GM23338 (cell line): ENCODE results near the gene FBP1. TPM values are rescaled to one million over a fixed set of nuclear protein-coding genes. Genes with fewer than 3 reads are reported as not detected.
A peak's percentile ranks its signal among the peaks of the same experiment; 100 is the strongest.

Source experiments
- ATAC-seq: fragments of 200-7000 bp; cut with Tn5 transposase; 3 replicates; pipeline ENCODE4 v1.9.1; 2020
- DNase-seq: peaks from one replicate; pipeline ENCODE4 v3.0.0-alpha.2; 2015; ENCODE audit warnings: low spot score
- H2AFZ ChIP-seq: fragments of 200-600 bp; sonication (generic); 2 replicates; pipeline ENCODE4 v1.8.0; 2016; ENCODE audit warnings: antibody characterized with exemption, mild to moderate bottlenecking, moderate library complexity
- H3F3A ChIP-seq: fragments of 200-600 bp; sonication (generic); replicated peaks from 2 replicates; pipeline ENCODE4 v1.8.0; 2017; ENCODE audit warnings: antibody characterized with exemption, mixed run types, low read depth
- H3K27ac ChIP-seq: fragments of 200-600 bp; sonication (generic); 2 replicates; pipeline ENCODE4 v1.6.1; 2016; ENCODE audit warnings: low read depth
- H3K27me3 ChIP-seq: fragments of 200-600 bp; sonication (generic); 2 replicates; pipeline ENCODE4 v1.8.0; 2016; ENCODE audit warnings: mild to moderate bottlenecking, mixed run types, moderate library complexity; ENCODE audit not compliant: insufficient read depth
- H3K36me3 ChIP-seq: fragments of 200-600 bp; sonication (generic); 2 replicates; pipeline ENCODE4 v1.8.0; 2016; ENCODE audit warnings: mild to moderate bottlenecking; ENCODE audit not compliant: insufficient read depth
- H3K4me1 ChIP-seq: fragments of 200-600 bp; sonication (generic); 2 replicates; pipeline ENCODE4 v1.8.0; 2016; ENCODE audit warnings: mild to moderate bottlenecking, moderate library complexity; ENCODE audit not compliant: insufficient read depth
- H3K4me2 ChIP-seq: fragments of 200-600 bp; sonication (generic); 2 replicates; pipeline ENCODE4 v1.7.1; 2017; ENCODE audit warnings: mixed run types
- H3K4me3 ChIP-seq: fragments of 200-600 bp; sonication (generic); 2 replicates; pipeline ENCODE4 v1.6.1; 2016; ENCODE audit warnings: mixed run types
- H3K79me2 ChIP-seq: fragments of 200-600 bp; sonication (generic); replicated peaks from 2 replicates; pipeline ENCODE4 v1.8.0; 2017; ENCODE audit warnings: mild to moderate bottlenecking; ENCODE audit not compliant: insufficient read depth
- H3K9me2 ChIP-seq: fragments of 200-600 bp; sonication (generic); 2 replicates; pipeline ENCODE4 v1.8.0; 2017; ENCODE audit not compliant: insufficient read depth
- H4K20me1 ChIP-seq: fragments of 200-600 bp; sonication (generic); replicated peaks from 2 replicates; pipeline ENCODE4 v1.8.0; 2017; ENCODE audit warnings: mild to moderate bottlenecking; ENCODE audit not compliant: insufficient read depth
- H3K27ac Mint-ChIP-seq: 2 replicates; pipeline ENCODE4 v1.8.0; 2020; ENCODE audit warnings: inconsistent platforms, mild to moderate bottlenecking, moderate library complexity, mixed read lengths
- H3K27me3 Mint-ChIP-seq: 3 replicates; pipeline ENCODE4 v1.8.0; 2022; ENCODE audit warnings: low read depth, mild to moderate bottlenecking, moderate library complexity, mixed read lengths, inconsistent platforms; ENCODE audit not compliant: insufficient read depth, poor library complexity
- H3K36me3 Mint-ChIP-seq: 3 replicates; pipeline ENCODE4 v1.8.0; 2021; ENCODE audit warnings: low read depth, mild to moderate bottlenecking, inconsistent platforms, moderate library complexity, mixed read lengths
- H3K4me1 Mint-ChIP-seq: 3 replicates; pipeline ENCODE4 v1.8.0; 2020; ENCODE audit warnings: mild to moderate bottlenecking, inconsistent platforms, mixed read lengths
- H3K4me3 Mint-ChIP-seq: 3 replicates; pipeline ENCODE4 v1.8.0; 2021; ENCODE audit warnings: moderate library complexity, mild to moderate bottlenecking, inconsistent platforms, mixed read lengths
- H3K9me3 Mint-ChIP-seq: 3 replicates; pipeline ENCODE4 v1.8.0; 2020; ENCODE audit warnings: moderate library complexity, mild to moderate bottlenecking, inconsistent platforms, mixed read lengths
- CREB1 ChIP-seq: fragments of 250-450 bp; sonication (Bioruptor Pico); IDR thresholded peaks from 2 replicates; pipeline ENCODE4 v1.5.0; 2020; ENCODE audit warnings: low read depth, mild to moderate bottlenecking, moderate library complexity
- CTCF ChIP-seq, 2 experiments: fragments of 200-600 bp in 1 of 2; sonication (generic) in 1 of 2; conservative IDR thresholded peaks; 2 replicates each; pipeline versions ENCODE4 v1.5.1 to v1.6.1; 2016 to 2017; ENCODE audit warnings: antibody characterized with exemption in 2 of 2, low read depth in 2 of 2, mild to moderate bottlenecking in 2 of 2, moderate library complexity in 1 of 2
- ETS1 ChIP-seq: IDR thresholded peaks from 2 replicates; pipeline ENCODE4 v1.6.1; 2016; ENCODE audit warnings: antibody characterized with exemption
- EZH2 ChIP-seq: fragments of 200-600 bp; sonication (generic); IDR thresholded peaks from one replicate; pipeline ENCODE4 v1.8.0; 2017; ENCODE audit warnings: antibody characterized with exemption, mild to moderate bottlenecking, low read depth; ENCODE audit not compliant: unreplicated experiment
- EZH2phosphoT487 ChIP-seq: fragments of 200-600 bp; sonication (generic); IDR thresholded peaks from one replicate; pipeline ENCODE4 v1.8.1; 2018; ENCODE audit warnings: antibody characterized with exemption; ENCODE audit not compliant: unreplicated experiment
- JUNB ChIP-seq: IDR thresholded peaks from one replicate; pipeline ENCODE4 v1.6.1; 2016; ENCODE audit warnings: antibody characterized with exemption; ENCODE audit not compliant: unreplicated experiment
- NANOG ChIP-seq: IDR thresholded peaks from 2 replicates; pipeline ENCODE4 v1.6.1; 2016; ENCODE audit warnings: antibody characterized with exemption, borderline replicate concordance
- REST ChIP-seq: IDR thresholded peaks from one replicate; pipeline ENCODE4 v1.6.1; 2018; ENCODE audit warnings: antibody characterized with exemption; ENCODE audit not compliant: unreplicated experiment
- STAT1 ChIP-seq: IDR thresholded peaks from one replicate; pipeline ENCODE4 v1.6.1; 2016; ENCODE audit warnings: antibody characterized with exemption; ENCODE audit not compliant: unreplicated experiment
- ZNF331 ChIP-seq: fragments of 250-450 bp; sonication (Bioruptor Pico); IDR thresholded peaks from 2 replicates; pipeline ENCODE4 v1.5.0; 2020; ENCODE audit warnings: low read depth, mild to moderate bottlenecking, moderate library complexity
- ZNF462 ChIP-seq: fragments of 250-450 bp; sonication (Bioruptor Pico); IDR thresholded peaks from 2 replicates; pipeline ENCODE4 v1.5.0; 2020; ENCODE audit warnings: mild to moderate bottlenecking, moderate library complexity
- polyA plus RNA-seq: library from polyadenylated mRNA; unstranded; fragments of >200 nt; fragmentation: Nextera tagmentation; extraction: Ambion mirVana; gene quantifications from 2 replicates; pipeline ENCODE4 v1.2.1, GENCODE V29; 2016
- total RNA-seq: library from RNA; depleted of rRNA; stranded (reverse); fragments of >200 nt; shearing (Covaris generic); gene quantifications from 2 replicates; pipeline ENCODE4 v1.2.3, GENCODE V29; 2014

The FBP1 gene
- total and polyA plus RNA-seq, 2 experiments from 2014 or later, result 3.0 to 3.3 TPM

GRCh38 chr9:94665613-94666012 lies 26.3 kb upstream of the FBP1 start:
- Mint-ChIP-seq H3K9me3 (no peaks in the 10 kb centered on the region), H3K27me3 (peaks cover 3% of the 10 kb centered on the region), H3K27ac (no peak overlapping the region), H3K4me3 (no peak overlapping the region), H3K36me3 (no peaks in the 10 kb centered on the region), H3K4me1 (peaks cover 2% of the 10 kb centered on the region)
- no peaks in the 10 kb centered on the region for H4K20me1 ChIP-seq
- H3K27me3 ChIP-seq, result no peaks in the 10 kb centered on the region
- no peak for TF ChIP-seq CTCF (conservative IDR thresholded peaks at IDR 0.05; ENCODE audit: low read depth in 2 of 2)
- TF ChIP-seq EZH2phosphoT487, result no peak
- TF ChIP-seq ETS1, result no peak
- TF ChIP-seq REST, result no peak
- TF ChIP-seq CREB1 (CRISPR knock-in tag), result no peak
- TF ChIP-seq JUNB, result no peak
- no peak for TF ChIP-seq NANOG
- TF ChIP-seq EZH2, result no peak
- TF ChIP-seq ZNF331 (CRISPR knock-in tag), result no peak
- TF ChIP-seq STAT1, result no peak
- no peak overlapping the region for H3K4me2 ChIP-seq
- H3F3A ChIP-seq, result no peaks in the 10 kb centered on the region
- no peaks in the 10 kb centered on the region for H3K79me2 ChIP-seq
- H3K9me2 ChIP-seq, result no peaks in the 10 kb centered on the region
- DNase-seq, result no peak
- ATAC-seq, result no peak
- no peak overlapping the region for H3K4me3 ChIP-seq
- no peak overlapping the region for H3K27ac ChIP-seq
- H2AFZ ChIP-seq, result no peak overlapping the region
- H3K4me1 ChIP-seq, result no peaks in the 10 kb centered on the region; the same call in 1 of the 2 replicates
- no peaks in the 10 kb centered on the region for H3K36me3 ChIP-seq

GRCh38 chr9:94664801-94665200 lies 25.5 kb upstream of the FBP1 start:
- H3K9me2 ChIP-seq, result no peaks in the 10 kb centered on the region
- H3F3A ChIP-seq, result no peaks in the 10 kb centered on the region
- no peak overlapping the region for H3K4me3 Mint-ChIP-seq
- H3K4me3 ChIP-seq, result no peak overlapping the region
- no peaks in the 10 kb centered on the region for H3K27me3 ChIP-seq
- H3K79me2 ChIP-seq, result no peaks in the 10 kb centered on the region
- H3K4me1 ChIP-seq, result no peaks in the 10 kb centered on the region; the same call in 1 of the 2 replicates
- no peak overlapping the region for H3K4me2 ChIP-seq
- DNase-seq, result no peak
- no peak overlapping the region for H3K27ac ChIP-seq
- ATAC-seq, result no peak
- H3K4me1 Mint-ChIP-seq, result peaks cover 2% of the 10 kb centered on the region
- no peaks in the 10 kb centered on the region for H3K9me3 Mint-ChIP-seq
- no peaks in the 10 kb centered on the region for H3K36me3 ChIP-seq
- H3K36me3 Mint-ChIP-seq, result no peaks in the 10 kb centered on the region
- no peak overlapping the region for H3K27ac Mint-ChIP-seq
- no peaks in the 10 kb centered on the region for H4K20me1 ChIP-seq
- H3K27me3 Mint-ChIP-seq, result no peaks in the 10 kb centered on the region
- H2AFZ ChIP-seq, result peak overlapping the region; percentile 69; the same call in 1 of the 2 replicates
- TF ChIP-seq ZNF462 (CRISPR knock-in tag), result no peak
